GM18508 (cell line): ENCODE measurements around the gene PRDM15.

ENCODE experiments used
- ATAC-seq: cut with Tn5 transposase; IDR thresholded peaks from one replicate; pipeline ENCODE4 v1.9.1; 2021; ENCODE audit warnings: moderate number of reproducible peaks; ENCODE audit not compliant: insufficient read depth, unreplicated experiment

PRDM15 gene

GRCh38 chr21:41830764-41831452 is 48.2 kb downstream of the PRDM15 start:
- no peak for ATAC-seq

GRCh38 chr21:41830145-41830707 is 48.9 kb downstream of the PRDM15 start:
- no peak for ATAC-seq

GRCh38 chr21:41828884-41829360 is 50.2 kb downstream of the PRDM15 start:
- ATAC-seq = no peak

GRCh38 chr21:41827951-41828883 is 50.9 kb downstream of the PRDM15 start:
- ATAC-seq = no peak

GRCh38 chr21:41825881-41826280 is 53.3 kb downstream of the PRDM15 start:
- no peak for ATAC-seq

- ATAC-seq = no peak
Observed at GRCh38 chr21:41825216-41825615, 53.9 kb downstream of the PRDM15 start.

- ATAC-seq = no peak
Observed at GRCh38 chr21:41824466-41825207, 54.5 kb downstream of the PRDM15 start.

GRCh38 chr21:41823906-41824305 is 55.2 kb downstream of the PRDM15 start:
- ATAC-seq = no peak

- no peak for ATAC-seq
Observed at GRCh38 chr21:41823166-41823565, 56.0 kb downstream of the PRDM15 start.

- no peak for ATAC-seq
Observed at GRCh38 chr21:41821756-41822431, 57.2 kb downstream of the PRDM15 start.

GRCh38 chr21:41821081-41821755 is 57.9 kb downstream of the PRDM15 start:
- ATAC-seq = no peak

- ATAC-seq = no peak
Observed at GRCh38 chr21:41820384-41821080, 58.6 kb downstream of the PRDM15 start.

GRCh38 chr21:41819856-41820281 is 59.3 kb downstream of the PRDM15 start:
- no peak for ATAC-seq

- no peak for ATAC-seq
Observed at GRCh38 chr21:41819236-41819855, 59.8 kb downstream of the PRDM15 start.

- ATAC-seq = no peak
Observed at GRCh38 chr21:41817877-41818855, 61.0 kb downstream of the PRDM15 start.

- no peak for ATAC-seq
Observed at GRCh38 chr21:41817228-41817627, 61.9 kb downstream of the PRDM15 start.

- no peak for ATAC-seq
Observed at GRCh38 chr21:41816583-41817165, 62.5 kb downstream of the PRDM15 start.
